ENCODE results near the gene ARTN.

ARTN gene

GRCh38 chr1:43910343-43910742 is 23.3 kb upstream of the ARTN start:
- no peak overlapping the region for H3K4me3 ChIP-seq (ENCODE audit: insufficient read depth in 1 of 2, low read depth in 1 of 2, low read length in 2 of 2)
- H2AK5ac ChIP-seq (ENCODE audit: low read length, severe bottlenecking): no peak overlapping the region
- no peaks in the 10 kb centered on the region for H3K79me1 ChIP-seq (replicated peaks; ENCODE audit: low read length, poor library complexity, severe bottlenecking)
- no peak overlapping the region for H4K8ac ChIP-seq (ENCODE audit: low read length)
- H3K4me2 ChIP-seq (ENCODE audit: low read length, poor library complexity, severe bottlenecking): no peak overlapping the region
- no peak overlapping the region for H3K27ac ChIP-seq (ENCODE audit: low read length, poor library complexity, severe bottlenecking)
- WGBS: 95% methylated on average over 1 of the region's 1 CpG
- H3K4me1 ChIP-seq (ENCODE audit: control insufficient read depth, insufficient read depth, low read depth, low read length): peaks cover 9% of the 10 kb centered on the region
- DNase-seq: no peak
- peaks cover 0 to 8% of the 10 kb centered on the region in 2 experiments for H3K27me3 ChIP-seq (ENCODE audit: control insufficient read depth in 1 of 2, insufficient read depth in 1 of 2, low read length in 2 of 2)
- no peak overlapping the region for H2BK12ac ChIP-seq (ENCODE audit: low read length in 2 of 2)
- no peak overlapping the region for H2BK5ac ChIP-seq (ENCODE audit: low read depth, low read length, poor library complexity, severe bottlenecking)
- no peak overlapping the region for H3K4ac ChIP-seq (ENCODE audit: low read depth in 1 of 2, low read length in 2 of 2)
- no peak overlapping the region for H3K14ac ChIP-seq (ENCODE audit: low read length in 2 of 2)
- H3K9ac ChIP-seq (ENCODE audit: low read length): no peak overlapping the region
- no peak overlapping the region for H2AFZ ChIP-seq (ENCODE audit: low read depth, low read length)
- peaks cover 27 to 35% of the 10 kb centered on the region in 2 experiments for H3K36me3 ChIP-seq (ENCODE audit: control insufficient read depth in 1 of 2, insufficient read depth in 2 of 2, low read depth in 1 of 2, low read length in 2 of 2)
- no peaks in the 10 kb centered on the region for H3K9me3 ChIP-seq (ENCODE audit: control insufficient read depth, low read length)
- no peak overlapping the region for H3K23ac ChIP-seq (ENCODE audit: low read length in 2 of 2)
- H2BK15ac ChIP-seq (ENCODE audit: low read depth, poor library complexity, severe bottlenecking): no peak overlapping the region
- no peak overlapping the region for H4K91ac ChIP-seq (ENCODE audit: low read length)
- H2BK120ac ChIP-seq (ENCODE audit: low read depth, low read length): no peak overlapping the region
- H3K18ac ChIP-seq (ENCODE audit: low read depth in 1 of 2, low read length in 2 of 2): no peak overlapping the region

- H3K23ac ChIP-seq (ENCODE audit: low read length in 2 of 2): peak overlapping the region in 1 of 2 experiments; percentile 50
- H2BK5ac ChIP-seq (ENCODE audit: low read depth, low read length, poor library complexity, severe bottlenecking): no peak overlapping the region
- H2BK120ac ChIP-seq (ENCODE audit: low read depth, low read length): no peak overlapping the region
- no peak overlapping the region for H3K4me2 ChIP-seq (ENCODE audit: low read length, poor library complexity, severe bottlenecking)
- H3K36me3 ChIP-seq (ENCODE audit: control insufficient read depth in 1 of 2, insufficient read depth in 2 of 2, low read depth in 1 of 2, low read length in 2 of 2): peaks cover 23% of the 10 kb centered on the region in 2 experiments
- H3K14ac ChIP-seq (ENCODE audit: low read length in 2 of 2): no peak overlapping the region
- WGBS: 53% methylated on average over 2 of the region's 2 CpGs
- peaks cover 0 to 4% of the 10 kb centered on the region in 2 experiments for H3K27me3 ChIP-seq (ENCODE audit: control insufficient read depth in 1 of 2, insufficient read depth in 1 of 2, low read length in 2 of 2)
- no peak overlapping the region for H4K8ac ChIP-seq (ENCODE audit: low read length)
- no peak overlapping the region for H3K27ac ChIP-seq (ENCODE audit: low read length, poor library complexity, severe bottlenecking)
- peaks cover 9% of the 10 kb centered on the region for H3K4me1 ChIP-seq (ENCODE audit: control insufficient read depth, insufficient read depth, low read depth, low read length)
- no peaks in the 10 kb centered on the region for H3K79me1 ChIP-seq (replicated peaks; ENCODE audit: low read length, poor library complexity, severe bottlenecking)
- H2AK5ac ChIP-seq (ENCODE audit: low read length, severe bottlenecking): no peak overlapping the region
- H2BK12ac ChIP-seq (ENCODE audit: low read length in 2 of 2): no peak overlapping the region
- H3K18ac ChIP-seq (ENCODE audit: low read depth in 1 of 2, low read length in 2 of 2): no peak overlapping the region
- H2BK15ac ChIP-seq (ENCODE audit: low read depth, poor library complexity, severe bottlenecking): no peak overlapping the region
- H3K9ac ChIP-seq (ENCODE audit: low read length): no peak overlapping the region
- H3K9me3 ChIP-seq (ENCODE audit: control insufficient read depth, low read length): no peaks in the 10 kb centered on the region
- no peak overlapping the region for H2AFZ ChIP-seq (ENCODE audit: low read depth, low read length)
- no peak overlapping the region for H3K4ac ChIP-seq (ENCODE audit: low read depth in 1 of 2, low read length in 2 of 2)
- H3K4me3 ChIP-seq (ENCODE audit: insufficient read depth in 1 of 2, low read depth in 1 of 2, low read length in 2 of 2): no peak overlapping the region
- H4K91ac ChIP-seq (ENCODE audit: low read length): peak overlapping the region; percentile 4
- peak; percentile 59 for DNase-seq
Observed at GRCh38 chr1:43912607-43913006, 21.0 kb upstream of the ARTN start.

GRCh38 chr1:43913051-43913501 is 20.5 kb upstream of the ARTN start:
- 45% methylated on average over 2 of the region's 7 CpGs for WGBS
- H3K27ac ChIP-seq (ENCODE audit: low read length, poor library complexity, severe bottlenecking): no peak overlapping the region

GRCh38 chr1:43913666-43914360 is 19.8 kb upstream of the ARTN start:
- 91% methylated on average over 17 of the region's 18 CpGs for WGBS
- Histone ChIP-seq H3K9me3 (ENCODE audit: control insufficient read depth, low read length) (no peaks in the 10 kb centered on the region), H3K4me2 (ENCODE audit: low read length, poor library complexity, severe bottlenecking) (no peak overlapping the region), H2AK5ac (ENCODE audit: low read length, severe bottlenecking) (no peak overlapping the region), H3K4me3 (ENCODE audit: insufficient read depth in 1 of 2, low read depth in 1 of 2, low read length in 2 of 2) (no peak overlapping the region), H4K91ac (ENCODE audit: low read length) (no peak overlapping the region), H3K36me3 (ENCODE audit: control insufficient read depth in 1 of 2, insufficient read depth in 2 of 2, low read depth in 1 of 2, low read length in 2 of 2) (peaks cover 21 to 23% of the 10 kb centered on the region in 2 experiments), H2AFZ (ENCODE audit: low read depth, low read length) (no peak overlapping the region), H3K4ac (ENCODE audit: low read depth in 1 of 2, low read length in 2 of 2) (no peak overlapping the region), H3K9ac (ENCODE audit: low read length) (no peak overlapping the region), H3K79me1 (replicated peaks; ENCODE audit: low read length, poor library complexity, severe bottlenecking) (no peaks in the 10 kb centered on the region), H2BK5ac (ENCODE audit: low read depth, low read length, poor library complexity, severe bottlenecking) (no peak overlapping the region), H2BK15ac (ENCODE audit: low read depth, poor library complexity, severe bottlenecking) (no peak overlapping the region), H3K14ac (ENCODE audit: low read length in 2 of 2) (no peak overlapping the region), H2BK120ac (ENCODE audit: low read depth, low read length) (no peak overlapping the region), H3K18ac (ENCODE audit: low read depth in 1 of 2, low read length in 2 of 2) (no peak overlapping the region), H3K4me1 (ENCODE audit: control insufficient read depth, insufficient read depth, low read depth, low read length) (peaks cover 9% of the 10 kb centered on the region), H3K23ac (ENCODE audit: low read length in 2 of 2) (no peak overlapping the region), H3K27ac (ENCODE audit: low read length, poor library complexity, severe bottlenecking) (no peak overlapping the region), H2BK12ac (ENCODE audit: low read length in 2 of 2) (no peak overlapping the region), H4K8ac (ENCODE audit: low read length) (no peak overlapping the region), H3K27me3 (ENCODE audit: control insufficient read depth in 1 of 2, insufficient read depth in 1 of 2, low read length in 2 of 2) (no peaks in the 10 kb centered on the region)
- DNase-seq: no peak

More at GRCh38 chr1:43913051-43913501, 20.5 kb upstream of the ARTN start:
- Histone ChIP-seq H2AK5ac (ENCODE audit: low read length, severe bottlenecking) (no peak overlapping the region), H3K79me1 (replicated peaks; ENCODE audit: low read length, poor library complexity, severe bottlenecking) (no peaks in the 10 kb centered on the region), H3K9me3 (ENCODE audit: control insufficient read depth, low read length) (no peaks in the 10 kb centered on the region), H3K9ac (ENCODE audit: low read length) (no peak overlapping the region), H2AFZ (ENCODE audit: low read depth, low read length) (no peak overlapping the region), H3K27me3 (ENCODE audit: control insufficient read depth in 1 of 2, insufficient read depth in 1 of 2, low read length in 2 of 2) (no peaks in the 10 kb centered on the region), H3K4me1 (ENCODE audit: control insufficient read depth, insufficient read depth, low read depth, low read length) (peaks cover 9% of the 10 kb centered on the region), H4K91ac (ENCODE audit: low read length) (no peak overlapping the region), H3K23ac (ENCODE audit: low read length in 2 of 2) (peak overlapping the region in 1 of 2 experiments; percentile 47), H3K4ac (ENCODE audit: low read depth in 1 of 2, low read length in 2 of 2) (no peak overlapping the region), H2BK12ac (ENCODE audit: low read length in 2 of 2) (no peak overlapping the region), H3K14ac (ENCODE audit: low read length in 2 of 2) (no peak overlapping the region), H2BK5ac (ENCODE audit: low read depth, low read length, poor library complexity, severe bottlenecking) (no peak overlapping the region), H3K4me2 (ENCODE audit: low read length, poor library complexity, severe bottlenecking) (no peak overlapping the region), H2BK15ac (ENCODE audit: low read depth, poor library complexity, severe bottlenecking) (no peak overlapping the region), H3K18ac (ENCODE audit: low read depth in 1 of 2, low read length in 2 of 2) (no peak overlapping the region), H3K4me3 (ENCODE audit: insufficient read depth in 1 of 2, low read depth in 1 of 2, low read length in 2 of 2) (no peak overlapping the region), H4K8ac (ENCODE audit: low read length) (no peak overlapping the region), H2BK120ac (ENCODE audit: low read depth, low read length) (no peak overlapping the region), H3K36me3 (ENCODE audit: control insufficient read depth in 1 of 2, insufficient read depth in 2 of 2, low read depth in 1 of 2, low read length in 2 of 2) (peaks cover 21 to 23% of the 10 kb centered on the region in 2 experiments)
- no peak for DNase-seq

Measured in mesenchymal stem cell (in vitro differentiated cells and primary cell).